Measurements from ENCODE around the gene LOXHD1.
A peak's percentile ranks its signal among the peaks of the same experiment; 100 is the strongest.

The LOXHD1 gene

GRCh38 chr18:46481847-46482245 lies 175.2 kb downstream of the LOXHD1 start:
- H3F3A ChIP-seq (ENCODE audit: insufficient read depth, low read length): no peaks in the 10 kb centered on the region
- H2AFZ ChIP-seq (ENCODE audit: low read length): no peak overlapping the region
- no peak overlapping the region for H3K4me2 ChIP-seq (ENCODE audit: low read length)
- no peak for TF ChIP-seq EZH2 (IDR thresholded peaks at IDR 0.05; ENCODE audit: borderline replicate concordance, low read length)
- TF ChIP-seq, protein P1, sequence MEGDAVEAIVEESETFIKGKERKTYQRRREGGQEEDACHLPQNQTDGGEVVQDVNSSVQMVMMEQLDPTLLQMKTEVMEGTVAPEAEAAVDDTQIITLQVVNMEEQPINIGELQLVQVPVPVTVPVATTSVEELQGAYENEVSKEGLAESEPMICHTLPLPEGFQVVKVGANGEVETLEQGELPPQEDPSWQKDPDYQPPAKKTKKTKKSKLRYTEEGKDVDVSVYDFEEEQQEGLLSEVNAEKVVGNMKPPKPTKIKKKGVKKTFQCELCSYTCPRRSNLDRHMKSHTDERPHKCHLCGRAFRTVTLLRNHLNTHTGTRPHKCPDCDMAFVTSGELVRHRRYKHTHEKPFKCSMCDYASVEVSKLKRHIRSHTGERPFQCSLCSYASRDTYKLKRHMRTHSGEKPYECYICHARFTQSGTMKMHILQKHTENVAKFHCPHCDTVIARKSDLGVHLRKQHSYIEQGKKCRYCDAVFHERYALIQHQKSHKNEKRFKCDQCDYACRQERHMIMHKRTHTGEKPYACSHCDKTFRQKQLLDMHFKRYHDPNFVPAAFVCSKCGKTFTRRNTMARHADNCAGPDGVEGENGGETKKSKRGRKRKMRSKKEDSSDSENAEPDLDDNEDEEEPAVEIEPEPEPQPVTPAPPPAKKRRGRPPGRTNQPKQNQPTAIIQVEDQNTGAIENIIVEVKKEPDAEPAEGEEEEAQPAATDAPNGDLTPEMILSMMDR (IDR thresholded peaks at IDR 0.05; ENCODE audit: low read length): no peak
- no peaks in the 10 kb centered on the region for H3K9me3 ChIP-seq (ENCODE audit: low read length)
- H3K79me2 ChIP-seq (ENCODE audit: insufficient read depth, low read length): no peaks in the 10 kb centered on the region
- H3K9ac ChIP-seq (ENCODE audit: low read length): no peak overlapping the region
- no peaks in the 10 kb centered on the region for H3K36me3 ChIP-seq (ENCODE audit: insufficient read depth, low read length)
- H4K20me1 ChIP-seq (ENCODE audit: insufficient read depth, low read length): no peaks in the 10 kb centered on the region
- H3K27ac ChIP-seq (ENCODE audit: low read depth, low read length, poor library complexity, severe bottlenecking): no peak overlapping the region
- H3K4me3 ChIP-seq (ENCODE audit: low read depth, low read length, poor library complexity, severe bottlenecking): no peak overlapping the region
- H3K9me2 ChIP-seq (ENCODE audit: low read depth, low read length): no peaks in the 10 kb centered on the region
- no peaks in the 10 kb centered on the region; the same call in 1 of the 2 replicates for H3K27me3 ChIP-seq (ENCODE audit: insufficient read depth, low read length)
- H3K4me1 ChIP-seq (ENCODE audit: insufficient read depth, low read length, severe bottlenecking): no peaks in the 10 kb centered on the region

- H2AFZ ChIP-seq (ENCODE audit: low read length): no peak overlapping the region
- no peaks in the 10 kb centered on the region for H3K9me3 ChIP-seq (ENCODE audit: low read length)
- no peaks in the 10 kb centered on the region for H4K20me1 ChIP-seq (ENCODE audit: insufficient read depth, low read length)
- no peaks in the 10 kb centered on the region for H3K79me2 ChIP-seq (ENCODE audit: insufficient read depth, low read length)
- H3K4me3 ChIP-seq (ENCODE audit: low read depth, low read length, poor library complexity, severe bottlenecking): no peak overlapping the region
- no peak overlapping the region for H3K27ac ChIP-seq (ENCODE audit: low read depth, low read length, poor library complexity, severe bottlenecking)
- H3K36me3 ChIP-seq (ENCODE audit: insufficient read depth, low read length): no peaks in the 10 kb centered on the region
- H3K4me1 ChIP-seq (ENCODE audit: insufficient read depth, low read length, severe bottlenecking): no peaks in the 10 kb centered on the region
- no peaks in the 10 kb centered on the region for H3F3A ChIP-seq (ENCODE audit: insufficient read depth, low read length)
- no peaks in the 10 kb centered on the region; the same call in 1 of the 2 replicates for H3K27me3 ChIP-seq (ENCODE audit: insufficient read depth, low read length)
- H3K9ac ChIP-seq (ENCODE audit: low read length): no peak overlapping the region
- TF ChIP-seq, protein P1 (IDR thresholded peaks at IDR 0.05; ENCODE audit: low read length): peak; percentile 76
- TF ChIP-seq EZH2 (IDR thresholded peaks at IDR 0.05; ENCODE audit: borderline replicate concordance, low read length): no peak
- H3K9me2 ChIP-seq (ENCODE audit: low read depth, low read length): no peaks in the 10 kb centered on the region
- H3K4me2 ChIP-seq (ENCODE audit: low read length): no peak overlapping the region
Observed at GRCh38 chr18:46481048-46481846, 175.8 kb downstream of the LOXHD1 start.

- no peaks in the 10 kb centered on the region; the same call in 1 of the 2 replicates for H3K27me3 ChIP-seq (ENCODE audit: insufficient read depth, low read length)
- H3K27ac ChIP-seq (ENCODE audit: low read depth, low read length, poor library complexity, severe bottlenecking): no peak overlapping the region
- H3K4me3 ChIP-seq (ENCODE audit: low read depth, low read length, poor library complexity, severe bottlenecking): no peak overlapping the region
- TF ChIP-seq EZH2 (IDR thresholded peaks at IDR 0.05; ENCODE audit: borderline replicate concordance, low read length): no peak
- TF ChIP-seq, protein P1 (IDR thresholded peaks at IDR 0.05; ENCODE audit: low read length): no peak
- no peaks in the 10 kb centered on the region for H3K9me3 ChIP-seq (ENCODE audit: low read length)
- H3K4me1 ChIP-seq (ENCODE audit: insufficient read depth, low read length, severe bottlenecking): no peaks in the 10 kb centered on the region
- H3K36me3 ChIP-seq (ENCODE audit: insufficient read depth, low read length): no peaks in the 10 kb centered on the region
- H4K20me1 ChIP-seq (ENCODE audit: insufficient read depth, low read length): no peaks in the 10 kb centered on the region
- H3K9ac ChIP-seq (ENCODE audit: low read length): no peak overlapping the region
- no peak overlapping the region for H2AFZ ChIP-seq (ENCODE audit: low read length)
- H3K9me2 ChIP-seq (ENCODE audit: low read depth, low read length): no peaks in the 10 kb centered on the region
- no peak overlapping the region for H3K4me2 ChIP-seq (ENCODE audit: low read length)
- H3F3A ChIP-seq (ENCODE audit: insufficient read depth, low read length): no peaks in the 10 kb centered on the region
- H3K79me2 ChIP-seq (ENCODE audit: insufficient read depth, low read length): no peaks in the 10 kb centered on the region
Observed at GRCh38 chr18:46480226-46480625, 176.8 kb downstream of the LOXHD1 start.
